Endothelial cell (in vitro differentiated cells): ENCODE results near the gene CTAG1A. TPM values are rescaled to one million over a fixed set of nuclear protein-coding genes. Genes with fewer than 3 reads are reported as not detected.
"Not testable (repeated sequence)": the region's sequence is repeated elsewhere in the genome, so short reads cannot be mapped to it uniquely, and the experiment has no call there.

Experiments
- DNase-seq: peaks from one replicate; pipeline ENCODE4 v3.0.0; 2021; ENCODE audit warnings: low spot score
- H3K27ac Mint-ChIP-seq: one replicate; pipeline ENCODE4 v1.8.0; 2021; ENCODE audit warnings: mixed read lengths, inconsistent platforms; ENCODE audit not compliant: unreplicated experiment
- H3K27me3 Mint-ChIP-seq: one replicate; pipeline ENCODE4 v1.8.0; 2021; ENCODE audit warnings: mild to moderate bottlenecking, moderate library complexity, mixed read lengths, inconsistent platforms; ENCODE audit not compliant: unreplicated experiment
- H3K36me3 Mint-ChIP-seq: one replicate; pipeline ENCODE4 v1.8.0; 2021; ENCODE audit warnings: mild to moderate bottlenecking, low read depth, mixed read lengths, inconsistent platforms; ENCODE audit not compliant: unreplicated experiment
- H3K4me1 Mint-ChIP-seq: one replicate; pipeline ENCODE4 v1.8.0; 2021; ENCODE audit warnings: mild to moderate bottlenecking, mixed read lengths, inconsistent platforms; ENCODE audit not compliant: unreplicated experiment
- H3K4me3 Mint-ChIP-seq: one replicate; pipeline ENCODE4 v1.8.0; 2021; ENCODE audit warnings: mild to moderate bottlenecking, mixed read lengths, inconsistent platforms; ENCODE audit not compliant: unreplicated experiment
- H3K9me3 Mint-ChIP-seq: one replicate; pipeline ENCODE4 v1.8.0; 2021; ENCODE audit warnings: mixed read lengths, inconsistent platforms; ENCODE audit not compliant: unreplicated experiment
- total RNA-seq: library from RNA; stranded (reverse); fragmentation: NEBNext Ultra II Directional; extraction: Animal tissue kit (Norgen Biotek cat#: 25700); gene quantifications from one replicate; pipeline ENCODE4 v1.2.1, GENCODE V29; 2021; ENCODE audit not compliant: unreplicated experiment

CTAG1A gene
- total RNA-seq, 1 donor from 2014 or later = not detected

DNA sequence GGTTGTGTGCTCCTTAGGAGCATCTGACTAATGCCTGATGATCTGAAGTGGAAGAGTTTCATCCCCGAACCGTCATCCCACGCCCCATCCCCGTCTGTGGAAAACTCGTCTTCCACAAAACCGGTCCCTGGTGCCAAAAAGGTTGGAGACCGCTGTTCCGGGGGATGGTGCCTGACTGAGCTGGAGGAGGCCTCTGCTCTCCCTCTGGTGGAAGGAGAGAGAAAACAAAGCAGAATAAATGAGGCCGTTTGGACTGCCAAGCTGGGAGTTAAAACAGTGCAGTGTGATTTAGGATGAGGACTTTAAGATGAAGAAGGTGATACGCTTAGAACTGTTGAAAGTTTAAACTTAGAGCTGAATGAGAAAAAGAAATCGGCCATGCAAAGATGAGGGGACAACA is 48.7 kb downstream of the CTAG1A start:
- not testable (repeated sequence) for H3K36me3 Mint-ChIP-seq, H3K4me1 Mint-ChIP-seq, H3K27ac Mint-ChIP-seq, H3K9me3 Mint-ChIP-seq, H3K4me3 Mint-ChIP-seq, H3K27me3 Mint-ChIP-seq, DNase-seq

Other genes starting within 250 kb of the CTAG1A start
- gene FLNA, start 210.5 kb upstream of the CTAG1A start, total RNA-seq = 1,022 TPM
- gene EMD, start 205.8 kb upstream of the CTAG1A start, total RNA-seq = 44.7 TPM
- gene RPL10, start 186.8 kb upstream of the CTAG1A start, total RNA-seq = 3,704 TPM
- 38.6 TPM for gene DNASE1L1, start 175.9 kb upstream of the CTAG1A start, total RNA-seq
- gene TAFAZZIN, start 173.6 kb upstream of the CTAG1A start, total RNA-seq = 56.4 TPM
- gene ATP6AP1, start 156.5 kb upstream of the CTAG1A start, total RNA-seq = 100 TPM
- 157 TPM for gene GDI1, start 148.0 kb upstream of the CTAG1A start, total RNA-seq
- gene FAM50A, start 141.0 kb upstream of the CTAG1A start, total RNA-seq = 77.0 TPM
- 54.5 TPM for gene PLXNA3, start 126.9 kb upstream of the CTAG1A start, total RNA-seq
- gene LAGE3, start 105.9 kb upstream of the CTAG1A start, total RNA-seq = 18.4 TPM
- 16.8 TPM for gene UBL4A, start 98.5 kb upstream of the CTAG1A start, total RNA-seq
- 13.9 TPM for gene SLC10A3, start 94.5 kb upstream of the CTAG1A start, total RNA-seq
- 29.6 TPM for gene FAM3A, start 68.9 kb upstream of the CTAG1A start, total RNA-seq
- 46.4 TPM for gene G6PD, start 38.3 kb upstream of the CTAG1A start, total RNA-seq
- 23.0 TPM for gene IKBKG, start 37.5 kb upstream of the CTAG1A start, total RNA-seq
- gene CTAG1B, start 34.1 kb downstream of the CTAG1A start, total RNA-seq = not detected
- not detected for gene CTAG2, start 68.4 kb downstream of the CTAG1A start, total RNA-seq
- 0.90 TPM for gene GAB3, start 165.9 kb downstream of the CTAG1A start, total RNA-seq
- 28.5 TPM for gene DKC1, start 177.7 kb downstream of the CTAG1A start, total RNA-seq
- 11.3 TPM for gene MPP1, start 220.4 kb downstream of the CTAG1A start, total RNA-seq
- gene SMIM9, start 249.5 kb downstream of the CTAG1A start, total RNA-seq = not detected